ENCODE data around the gene PRKCA. TPM values are rescaled to one million over a fixed set of nuclear protein-coding genes. Genes with fewer than 3 reads are reported as not detected.

The PRKCA gene
- total and polyA plus RNA-seq, 2 of the 13 experiments (the other 11 are each of a cell fraction or from before 2014, with no cell fraction given) = 18.5 to 21.5 TPM

DNA sequence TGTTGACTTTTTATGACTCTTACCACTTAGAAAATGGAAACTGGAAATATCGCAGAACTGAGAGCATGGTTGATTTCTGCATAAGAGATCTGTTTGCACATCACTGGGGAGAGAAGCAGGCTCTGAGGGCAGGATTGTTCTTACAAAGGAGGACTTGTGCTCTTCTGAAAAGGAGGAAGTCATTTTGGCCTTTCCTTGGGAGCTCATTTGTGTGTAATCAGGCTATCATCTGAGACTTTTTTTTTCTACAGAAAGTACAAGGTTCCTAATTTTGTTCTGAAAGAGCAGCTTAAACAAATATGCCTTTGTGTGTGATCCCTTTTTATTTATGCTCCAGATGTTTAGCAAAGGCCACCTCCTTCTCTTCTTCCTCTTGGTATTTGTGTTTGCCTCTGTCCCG is 386.8 kb downstream of the PRKCA start:
- Histone ChIP-seq H3K36me3 (replicated peaks in 1 of 2; ENCODE audit: control insufficient read depth in 1 of 2, insufficient read depth in 2 of 2, low read length in 2 of 2) (peaks cover 10 to 63% of the 10 kb centered on the region in 2 experiments), H3K9ac (ENCODE audit: insufficient read depth, low read depth, low read length) (no peak overlapping the region), H3K79me2 (ENCODE audit: insufficient read depth, low read length) (no peaks in the 10 kb centered on the region), H3K4me3 (replicated peaks in 1 of 3; ENCODE audit: insufficient read depth in 1 of 3, low read depth in 2 of 3, low read length in 3 of 3) (no peak overlapping the region), H4K20me1 (ENCODE audit: insufficient read depth, low read length) (no peaks in the 10 kb centered on the region), H3K27me3 (ENCODE audit: control insufficient read depth in 1 of 2, insufficient read depth in 2 of 2, low read length in 2 of 2) (no peaks in the 10 kb centered on the region), H3K4me1 (ENCODE audit: insufficient read depth, low read length) (peaks cover 18% of the 10 kb centered on the region; the same call in 1 of the 2 replicates), H3K27ac (ENCODE audit: extremely low read length, insufficient read depth, low read length) (no peak overlapping the region), H3K9me3 (ENCODE audit: low read length) (no peaks in the 10 kb centered on the region), H2AFZ (ENCODE audit: low read length) (no peak overlapping the region), H3K4me2 (ENCODE audit: low read depth, low read length) (no peak overlapping the region)
- ChIA-PET CTCF (ENCODE audit: low intra/inter-chr PET ratio, low total read pairs) (no interaction called here), POLR2A (no interaction called here)
- no peak for FAIRE-seq
- 84% methylated on average over 2 of the region's 2 CpGs for WGBS (ENCODE audit: low lambda C conversion rate)
- no TSS peak for BruUV-seq (replicated peaks)
- no peak for ATAC-seq
- intact Hi-C loops (cut with micrococcal nuclease; ENCODE audit: unreplicated experiment) = no loop called here
- in situ Hi-C loops (cut with HindIII; ENCODE audit: extremely low pct_ligation_motif_present, low pct_unique_long_range_greater_than_20kb) = no loop called here
- no peak for DNase-seq (ENCODE audit: low spot score)
- TF ChIP-seq BORCS8-MEF2B (CRISPR knock-in tag; IDR thresholded peaks at IDR 0.05) (no peak), ZNF75D (CRISPR knock-in tag; IDR thresholded peaks at IDR 0.05; ENCODE audit: borderline replicate concordance) (no peak), RNF2 (conservative IDR thresholded peaks at IDR 0.05; ENCODE audit: low read depth) (no peak), HMG20A (CRISPR knock-in tag; IDR thresholded peaks at IDR 0.05; ENCODE audit: borderline replicate concordance) (no peak), SCMH1 (CRISPR knock-in tag; IDR thresholded peaks at IDR 0.05; ENCODE audit: borderline replicate concordance) (no peak), ZBTB3 (CRISPR knock-in tag; IDR thresholded peaks at IDR 0.05; ENCODE audit: borderline replicate concordance, low read depth) (no peak), RXRB (CRISPR knock-in tag; IDR thresholded peaks at IDR 0.05; ENCODE audit: borderline replicate concordance) (no peak), ZFP90 (CRISPR knock-in tag; IDR thresholded peaks at IDR 0.05; ENCODE audit: borderline replicate concordance) (no peak), RBFOX2 (IDR thresholded peaks at IDR 0.05; ENCODE audit: low read depth, low read length) (no peak), ZNF24 (IDR thresholded peaks at IDR 0.05) (no peak), ZFP41 (CRISPR knock-in tag; IDR thresholded peaks at IDR 0.05; ENCODE audit: borderline replicate concordance) (no peak)
- TF ChIP-seq, protein P1, sequence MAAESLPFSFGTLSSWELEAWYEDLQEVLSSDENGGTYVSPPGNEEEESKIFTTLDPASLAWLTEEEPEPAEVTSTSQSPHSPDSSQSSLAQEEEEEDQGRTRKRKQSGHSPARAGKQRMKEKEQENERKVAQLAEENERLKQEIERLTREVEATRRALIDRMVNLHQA (CRISPR knock-in tag; IDR thresholded peaks at IDR 0.05) = no peak
- TF ChIP-seq, protein P2, sequence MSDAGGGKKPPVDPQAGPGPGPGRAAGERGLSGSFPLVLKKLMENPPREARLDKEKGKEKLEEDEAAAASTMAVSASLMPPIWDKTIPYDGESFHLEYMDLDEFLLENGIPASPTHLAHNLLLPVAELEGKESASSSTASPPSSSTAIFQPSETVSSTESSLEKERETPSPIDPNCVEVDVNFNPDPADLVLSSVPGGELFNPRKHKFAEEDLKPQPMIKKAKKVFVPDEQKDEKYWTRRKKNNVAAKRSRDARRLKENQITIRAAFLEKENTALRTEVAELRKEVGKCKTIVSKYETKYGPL (CRISPR knock-in tag; IDR thresholded peaks at IDR 0.05) = no peak
- TF ChIP-seq, protein P3, sequence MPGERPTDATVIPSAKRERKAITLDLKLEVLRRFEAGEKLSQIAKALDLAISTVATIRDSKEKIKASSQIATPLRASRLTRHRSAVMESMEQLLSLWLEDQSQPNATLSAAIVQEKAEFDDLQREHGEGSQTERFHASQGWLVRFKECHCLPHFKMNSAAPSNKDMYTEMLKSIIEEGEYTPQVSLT (CRISPR knock-in tag; IDR thresholded peaks at IDR 0.05; ENCODE audit: borderline replicate concordance, low read depth) = no peak

All from HepG2 (cell line).